LNCaP clone FGC (cell line): Measurements from ENCODE around the gene SYT7.

Experiments used
- DNase-seq: peaks from one replicate; pipeline ENCODE4 v3.0.0-alpha.2; 2011; ENCODE audit warnings: low read depth
- H3K4me3 ChIP-seq: 2 replicates; pipeline ENCODE4 v1.5.1; 2011; ENCODE audit warnings: mild to moderate bottlenecking, low read depth, low read length, control low read depth
- TF ChIP-seq, protein P1 (sequence below): IDR thresholded peaks from 2 replicates; pipeline ENCODE4 v1.5.1; 2012; ENCODE audit warnings: mild to moderate bottlenecking; ENCODE audit not compliant: control insufficient read depth, insufficient read depth; ENCODE audit errors: extremely low read depth

The SYT7 gene

DNA sequence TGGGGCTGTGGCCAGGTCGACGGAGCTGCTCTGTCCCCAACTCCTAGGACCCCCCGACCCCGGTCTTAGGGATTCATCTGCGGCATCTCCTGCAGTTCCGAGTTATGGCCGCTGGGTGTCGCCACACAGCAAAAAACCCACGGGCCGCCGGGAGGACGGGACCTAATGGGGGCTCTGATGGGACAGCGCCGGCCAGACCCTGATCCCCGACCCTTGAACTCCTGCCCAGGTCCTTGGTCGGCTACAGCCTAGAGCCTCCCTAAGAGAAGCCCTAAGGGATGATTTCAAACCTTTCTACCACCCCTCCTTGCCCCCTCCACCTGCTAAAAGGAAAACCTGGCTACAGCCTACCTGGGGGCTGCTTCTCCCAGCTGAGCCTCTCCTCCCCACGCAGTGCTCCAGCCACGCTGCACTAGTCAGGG is 103.1 kb downstream of the SYT7 start:
- TF ChIP-seq, protein P1, sequence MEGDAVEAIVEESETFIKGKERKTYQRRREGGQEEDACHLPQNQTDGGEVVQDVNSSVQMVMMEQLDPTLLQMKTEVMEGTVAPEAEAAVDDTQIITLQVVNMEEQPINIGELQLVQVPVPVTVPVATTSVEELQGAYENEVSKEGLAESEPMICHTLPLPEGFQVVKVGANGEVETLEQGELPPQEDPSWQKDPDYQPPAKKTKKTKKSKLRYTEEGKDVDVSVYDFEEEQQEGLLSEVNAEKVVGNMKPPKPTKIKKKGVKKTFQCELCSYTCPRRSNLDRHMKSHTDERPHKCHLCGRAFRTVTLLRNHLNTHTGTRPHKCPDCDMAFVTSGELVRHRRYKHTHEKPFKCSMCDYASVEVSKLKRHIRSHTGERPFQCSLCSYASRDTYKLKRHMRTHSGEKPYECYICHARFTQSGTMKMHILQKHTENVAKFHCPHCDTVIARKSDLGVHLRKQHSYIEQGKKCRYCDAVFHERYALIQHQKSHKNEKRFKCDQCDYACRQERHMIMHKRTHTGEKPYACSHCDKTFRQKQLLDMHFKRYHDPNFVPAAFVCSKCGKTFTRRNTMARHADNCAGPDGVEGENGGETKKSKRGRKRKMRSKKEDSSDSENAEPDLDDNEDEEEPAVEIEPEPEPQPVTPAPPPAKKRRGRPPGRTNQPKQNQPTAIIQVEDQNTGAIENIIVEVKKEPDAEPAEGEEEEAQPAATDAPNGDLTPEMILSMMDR = peak; percentile 79
- no peak for DNase-seq
- H3K4me3 ChIP-seq = no peak overlapping the region

DNA sequence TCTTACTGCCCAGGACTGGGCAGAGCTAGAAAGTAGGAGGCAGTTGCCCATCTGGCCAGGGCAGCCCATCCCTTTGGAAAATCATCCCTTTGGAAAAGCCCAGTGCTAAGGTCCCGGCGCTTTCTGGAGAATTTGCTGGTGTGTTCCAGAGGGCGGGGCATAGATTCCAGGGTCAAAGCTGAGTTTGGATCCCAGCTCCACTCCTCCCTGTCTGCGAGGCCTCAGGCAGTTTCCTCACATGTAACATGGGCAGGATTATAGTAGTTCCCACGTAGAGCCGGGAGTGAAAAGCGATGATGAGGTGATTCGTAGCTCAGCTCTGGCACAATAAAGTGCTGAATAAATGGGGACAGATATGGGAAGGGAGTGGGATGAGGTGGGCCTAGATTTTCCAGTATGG is 103.8 kb downstream of the SYT7 start:
- H3K4me3 ChIP-seq = no peak overlapping the region
- TF ChIP-seq, protein P1 = no peak
- DNase-seq = no peak

DNA sequence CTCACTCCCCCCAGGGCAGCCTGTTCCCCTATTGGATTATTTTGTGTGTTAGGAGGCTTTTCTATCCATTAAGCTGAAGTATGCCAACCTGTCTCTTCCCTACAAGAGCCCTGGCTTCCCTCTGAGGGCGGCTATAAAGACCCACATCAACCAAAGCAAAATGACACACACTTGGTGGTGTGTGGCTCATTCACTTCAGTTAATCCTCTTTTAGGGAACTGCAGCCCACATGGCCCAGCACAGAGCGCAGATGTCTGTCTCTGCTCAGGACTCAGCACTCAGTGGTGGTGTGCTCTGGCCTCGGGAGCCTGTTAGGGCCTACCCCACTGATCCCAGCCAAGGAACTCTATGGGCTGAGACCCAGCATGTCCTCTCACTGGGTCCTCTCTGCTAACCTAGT is 104.5 kb downstream of the SYT7 start:
- no peak for DNase-seq
- TF ChIP-seq, protein P1 = no peak
- no peak overlapping the region for H3K4me3 ChIP-seq

DNA sequence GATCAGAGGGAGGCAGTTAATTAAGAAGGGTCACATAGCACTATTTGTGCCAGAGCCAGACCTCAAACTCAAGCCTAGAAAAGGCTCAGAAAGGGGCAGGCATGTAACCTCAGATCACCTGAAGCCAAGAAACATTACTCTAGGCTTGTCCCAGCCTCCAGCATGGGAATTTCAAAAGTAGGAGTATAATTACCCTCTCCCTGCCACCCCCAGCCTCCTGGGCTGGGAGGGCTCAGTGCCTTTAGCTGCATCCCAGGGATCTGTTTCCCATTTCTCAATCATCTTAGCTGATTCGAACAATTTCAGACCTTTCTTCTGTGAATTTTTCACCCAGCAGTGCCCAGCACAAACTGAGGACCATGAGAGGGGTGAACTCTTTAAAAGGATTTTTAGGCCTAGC is 105.4 kb downstream of the SYT7 start:
- TF ChIP-seq, protein P1 = no peak
- no peak overlapping the region for H3K4me3 ChIP-seq
- no peak for DNase-seq

DNA sequence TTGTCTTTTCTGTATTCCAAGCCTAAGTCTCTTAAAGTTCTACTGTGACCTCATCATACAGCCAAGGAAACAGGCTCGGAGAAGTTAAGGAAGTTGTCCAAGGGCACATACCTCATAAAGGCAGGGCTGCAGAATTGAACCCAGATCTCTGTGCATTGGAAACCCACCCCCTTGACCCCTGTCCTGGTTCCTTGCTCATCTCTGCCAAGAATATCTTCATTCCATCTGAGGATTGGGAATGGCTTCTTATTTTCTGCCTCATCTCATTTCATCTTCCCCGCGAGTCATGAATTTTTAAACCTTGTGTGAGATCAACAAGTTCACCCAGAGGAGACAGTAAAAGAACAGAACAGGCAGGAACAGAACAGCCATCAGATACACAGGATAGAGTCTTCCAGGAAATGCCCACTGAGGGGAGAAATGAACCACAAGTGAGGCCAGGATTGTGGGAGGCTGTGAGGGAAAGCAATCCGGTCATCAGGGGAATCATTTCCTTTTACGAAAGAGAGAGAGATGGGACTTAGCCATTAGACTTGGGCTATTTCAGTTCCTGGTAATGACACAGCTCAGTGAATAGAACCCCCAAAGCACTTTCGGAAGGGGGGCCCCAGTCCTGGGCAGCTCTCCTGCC is 106.7 kb downstream of the SYT7 start:
- peak; percentile 40 for DNase-seq
- no peak overlapping the region for H3K4me3 ChIP-seq
- TF ChIP-seq, protein P1 = no peak

DNA sequence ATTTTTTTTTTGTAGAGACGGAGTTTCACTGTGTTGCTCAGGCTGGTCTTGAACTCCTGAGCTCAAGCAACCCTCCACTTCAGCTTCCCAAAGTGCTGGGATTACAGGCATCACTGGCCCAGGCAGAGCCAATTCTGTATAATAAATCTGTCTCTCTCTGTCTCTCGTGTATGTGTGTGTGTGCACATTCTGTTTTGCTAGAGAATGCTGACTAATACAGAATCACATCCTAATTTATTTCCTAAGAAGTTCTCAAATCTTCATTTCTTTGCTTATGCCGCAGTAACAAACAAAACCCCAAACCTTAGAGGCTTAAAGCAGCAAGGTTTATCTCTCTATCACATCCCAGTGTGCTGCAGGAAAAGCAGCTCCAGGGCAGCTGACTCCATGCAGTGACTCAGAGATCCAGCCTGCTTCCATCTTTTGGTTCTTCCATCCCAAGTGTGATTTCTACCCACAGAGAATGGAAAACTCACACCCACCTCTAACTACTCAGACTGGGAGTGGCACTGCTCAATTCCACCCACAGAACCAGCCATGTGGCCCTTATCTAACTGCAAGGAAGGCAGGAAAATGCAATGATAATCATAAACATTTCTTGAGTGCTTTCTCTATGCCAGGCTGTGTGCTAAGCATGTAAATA is 107.4 kb downstream of the SYT7 start:
- TF ChIP-seq, protein P1 = no peak
- H3K4me3 ChIP-seq = no peak overlapping the region
- DNase-seq = no peak

DNA sequence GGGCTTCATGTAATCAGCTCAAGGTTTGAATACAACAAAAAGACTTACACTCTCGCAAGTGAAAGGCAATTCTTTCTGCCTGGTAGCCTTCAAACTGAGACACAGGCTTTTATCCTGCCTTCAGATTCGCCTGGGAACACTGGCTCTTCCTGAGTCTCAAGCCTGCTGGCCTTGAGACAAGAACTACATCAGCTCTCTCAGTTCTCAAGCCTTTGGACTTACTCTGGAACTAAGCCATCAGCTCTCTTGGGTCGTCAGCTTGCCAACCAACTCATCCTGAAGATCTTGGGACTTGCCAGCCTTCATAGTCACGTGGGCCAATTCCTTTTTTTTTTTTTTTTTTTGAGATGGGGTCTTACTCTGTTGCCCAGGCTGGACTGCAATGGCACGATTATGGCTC is 108.0 kb downstream of the SYT7 start:
- no peak overlapping the region for H3K4me3 ChIP-seq
- peak; percentile 91 for DNase-seq
- TF ChIP-seq, protein P1 = no peak
